Stimulated activated effector memory CD8-positive, alpha-beta T cell treated with anti-CD3 and anti-CD28 coated beads, Interleukin-12 subunit alpha, Interleukin-12 subunit beta, amount 100 ng/mL, for 72 hours (primary cell): ENCODE results near the gene SYT9.
"Not testable (repeated sequence)": the region's sequence is repeated elsewhere in the genome, so short reads cannot be mapped to it uniquely, and the experiment has no call there.

Source experiments
- ATAC-seq: fragments of 150-1000 bp; cut with Tn5 transposase; 2 replicates; pipeline ENCODE4 v1.10.0; 2021
- DNase-seq, 2 donors: peaks; one replicate each; pipeline ENCODE4 v3.0.0; 2021 to 2022; ENCODE audit warnings: low spot score in 2 of 2
- H3K27ac Mint-ChIP-seq: one replicate; pipeline ENCODE4 v1.8.0; 2022; ENCODE audit warnings: mild to moderate bottlenecking, mixed read lengths
- H3K36me3 Mint-ChIP-seq: one replicate; pipeline ENCODE4 v1.8.0; 2022; ENCODE audit warnings: mild to moderate bottlenecking, mixed read lengths
- H3K4me1 Mint-ChIP-seq: one replicate; pipeline ENCODE4 v1.8.0; 2022; ENCODE audit warnings: mixed read lengths
- H3K4me3 Mint-ChIP-seq: one replicate; pipeline ENCODE4 v1.8.0; 2022; ENCODE audit warnings: mild to moderate bottlenecking, mixed read lengths
- H3K9me3 Mint-ChIP-seq: one replicate; pipeline ENCODE4 v1.8.0; 2022; ENCODE audit warnings: mixed read lengths

Gene SYT9

GRCh38 chr11:7501251-7501650 is 249.5 kb downstream of the SYT9 start:
- no peak for DNase-seq
- Mint-ChIP-seq H3K4me1 (no peaks in the 10 kb centered on the region), H3K4me3 (no peak overlapping the region), H3K27ac (no peak overlapping the region), H3K9me3 (no peaks in the 10 kb centered on the region), H3K36me3 (no peaks in the 10 kb centered on the region)
- ATAC-seq: no peak

- Mint-ChIP-seq H3K36me3 (no peaks in the 10 kb centered on the region), H3K27ac (no peak overlapping the region), H3K4me1 (no peaks in the 10 kb centered on the region), H3K9me3 (no peaks in the 10 kb centered on the region), H3K4me3 (no peak overlapping the region)
- no peak for DNase-seq
- no peak for ATAC-seq
These were observed 250.2 kb downstream of the SYT9 start for GRCh38 chr11:7501894-7502293.

GRCh38 chr11:7506243-7506642 is 254.5 kb downstream of the SYT9 start:
- no peak for ATAC-seq
- no peak for DNase-seq
- H3K9me3 Mint-ChIP-seq: no peaks in the 10 kb centered on the region
- H3K27ac Mint-ChIP-seq: no peak overlapping the region
- H3K4me1 Mint-ChIP-seq: no peaks in the 10 kb centered on the region
- H3K36me3 Mint-ChIP-seq: no peaks in the 10 kb centered on the region
- H3K4me3 Mint-ChIP-seq: no peak overlapping the region

GRCh38 chr11:7508087-7508486 is 256.4 kb downstream of the SYT9 start:
- Mint-ChIP-seq H3K27ac (no peak overlapping the region), H3K4me3 (no peak overlapping the region), H3K9me3 (no peaks in the 10 kb centered on the region), H3K4me1 (no peaks in the 10 kb centered on the region), H3K36me3 (no peaks in the 10 kb centered on the region)
- DNase-seq (no peak), ATAC-seq (no peak)

GRCh38 chr11:7509966-7510365 is 258.3 kb downstream of the SYT9 start:
- DNase-seq: no peak
- Mint-ChIP-seq H3K4me1 (no peaks in the 10 kb centered on the region), H3K4me3 (no peak overlapping the region), H3K36me3 (no peaks in the 10 kb centered on the region), H3K9me3 (no peaks in the 10 kb centered on the region), H3K27ac (no peak overlapping the region)
- ATAC-seq: no peak

- Mint-ChIP-seq H3K27ac (no peak overlapping the region), H3K4me3 (no peak overlapping the region), H3K36me3 (no peaks in the 10 kb centered on the region), H3K9me3 (no peaks in the 10 kb centered on the region), H3K4me1 (no peaks in the 10 kb centered on the region)
- ATAC-seq (no peak), DNase-seq (no peak)
These were observed 259.7 kb downstream of the SYT9 start for GRCh38 chr11:7511401-7511800.

- Mint-ChIP-seq H3K4me1 (peaks cover 8% of the 10 kb centered on the region), H3K36me3 (no peaks in the 10 kb centered on the region), H3K4me3 (peak overlapping the region; percentile 80), H3K9me3 (no peaks in the 10 kb centered on the region), H3K27ac (peak overlapping the region; percentile 85)
- no peak for DNase-seq
- peak; percentile 48 for ATAC-seq
These were observed 261.0 kb downstream of the SYT9 start for GRCh38 chr11:7512525-7513233.

- peak; percentile 86 to 93 for DNase-seq
- peak; percentile 94 for ATAC-seq
- Mint-ChIP-seq H3K36me3 (no peaks in the 10 kb centered on the region), H3K4me3 (peak within 1 kb of the TSS; percentile 80), H3K27ac (peak within 1 kb of the TSS; percentile 85), H3K4me1 (peaks cover 8% of the 10 kb centered on the region), H3K9me3 (no peaks in the 10 kb centered on the region)
These were observed 261.8 kb downstream of the SYT9 start, which contains the start of gene PPFIBP2 for GRCh38 chr11:7513234-7514098. Gene PPFIBP2 (plus strand): TSS chr11:7513999. CDS start chr11:7549476, 35,477 bp downstream.

- H3K4me1 Mint-ChIP-seq: peaks cover 8% of the 10 kb centered on the region
- H3K27ac Mint-ChIP-seq: no peak overlapping the region
- DNase-seq: peak in 1 of 2 donors; percentile 5
- H3K4me3 Mint-ChIP-seq: peak overlapping the region; percentile 80
- no peaks in the 10 kb centered on the region for H3K36me3 Mint-ChIP-seq
- ATAC-seq: peak; percentile 11
- H3K9me3 Mint-ChIP-seq: no peaks in the 10 kb centered on the region
These were observed 262.4 kb downstream of the SYT9 start for GRCh38 chr11:7514099-7514591.

GRCh38 chr11:7515447-7515886 is 263.8 kb downstream of the SYT9 start:
- H3K27ac Mint-ChIP-seq: no peak overlapping the region

GRCh38 chr11:7516475-7516874 is 264.8 kb downstream of the SYT9 start:
- Mint-ChIP-seq H3K9me3 (no peaks in the 10 kb centered on the region), H3K27ac (no peak overlapping the region), H3K4me3 (no peak overlapping the region), H3K4me1 (peaks cover 8% of the 10 kb centered on the region), H3K36me3 (no peaks in the 10 kb centered on the region)
- DNase-seq (no peak), ATAC-seq (no peak)

More at GRCh38 chr11:7515447-7515886, 263.8 kb downstream of the SYT9 start:
- H3K36me3 Mint-ChIP-seq: no peaks in the 10 kb centered on the region
- ATAC-seq (no peak), DNase-seq (no peak)
- peaks cover 8% of the 10 kb centered on the region for H3K4me1 Mint-ChIP-seq
- H3K4me3 Mint-ChIP-seq: no peak overlapping the region
- no peaks in the 10 kb centered on the region for H3K9me3 Mint-ChIP-seq

GRCh38 chr11:7517743-7518142 is 266.0 kb downstream of the SYT9 start:
- not testable (repeated sequence) for H3K4me1 Mint-ChIP-seq, H3K9me3 Mint-ChIP-seq, ATAC-seq, DNase-seq, H3K27ac Mint-ChIP-seq, H3K4me3 Mint-ChIP-seq, H3K36me3 Mint-ChIP-seq
